Common myeloid progenitor, CD34-positive (primary cell): ENCODE measurements around the gene DLEU7.

Source experiments
- CTCF ChIA-PET: fragments of 350-600 bp; sonication (Branson Sonifier 250); formaldehyde crosslinking; loops from one replicate; lab custom pipeline; 2021; ENCODE audit warnings: antibody characterized with exemption; lab: Charles Lee
- POLR2A ChIA-PET: fragments of 350-600 bp; sonication (Branson Sonifier 250); formaldehyde crosslinking; loops from one replicate; lab custom pipeline; 2021; ENCODE audit warnings: antibody characterized with exemption; lab: Charles Lee
- DNase-seq, 3 donors: peaks; one replicate each; pipeline versions ENCODE4 v3.0.0 to v3.0.0-alpha.2; 2013
- H3K27ac ChIP-seq, 2 experiments: 1 replicate in 1 of 2; 2 replicates in 1 of 2; pipeline ENCODE4 v1.7.0; 2013; ENCODE audit warnings: inconsistent platforms in 2 of 2, low read length in 2 of 2, mild to moderate bottlenecking in 2 of 2, low read depth in 1 of 2, moderate library complexity in 1 of 2; ENCODE audit not compliant: severe bottlenecking in 2 of 2, insufficient read depth in 1 of 2, poor library complexity in 1 of 2
- H3K27me3 ChIP-seq, 5 experiments: replicated peaks in 2 of 5; 1 replicate in 3 of 5; 2 replicates in 2 of 5; pipeline versions ENCODE4 v1.6.1 to v1.7.0; 2013; ENCODE audit warnings: low read length in 4 of 5, mild to moderate bottlenecking in 2 of 5, moderate library complexity in 2 of 5, inconsistent platforms in 1 of 5; ENCODE audit not compliant: insufficient read depth in 5 of 5, control insufficient read depth in 4 of 5
- H3K36me3 ChIP-seq, 4 experiments: 1 replicate in 2 of 4; 2 replicates in 2 of 4; pipeline versions ENCODE4 v1.6.1 to v1.7.0; 2013; ENCODE audit warnings: low read length in 3 of 4, control low read depth in 1 of 4, mild to moderate bottlenecking in 1 of 4; ENCODE audit not compliant: control insufficient read depth in 4 of 4, insufficient read depth in 4 of 4
- H3K4me1 ChIP-seq, 4 experiments: 1 replicate in 3 of 4; 2 replicates in 1 of 4; pipeline versions ENCODE4 v1.6.1 to v1.7.1; 2013; ENCODE audit warnings: low read length in 3 of 4, mild to moderate bottlenecking in 3 of 4, control low read depth in 1 of 4, inconsistent platforms in 1 of 4, moderate library complexity in 1 of 4; ENCODE audit not compliant: control insufficient read depth in 4 of 4, insufficient read depth in 4 of 4; ENCODE audit errors: control extremely low read depth in 1 of 4
- H3K4me3 ChIP-seq, 7 experiments: 1 replicate in 4 of 7; 2 replicates in 3 of 7; pipeline versions ENCODE4 v1.5.1 to v1.7.0; 2013; ENCODE audit warnings: mild to moderate bottlenecking in 7 of 7, low read length in 6 of 7, moderate library complexity in 6 of 7, inconsistent platforms in 2 of 7, low read depth in 2 of 7, control low read depth in 1 of 7; ENCODE audit not compliant: insufficient read depth in 4 of 7, control insufficient read depth in 1 of 7; ENCODE audit errors: extremely low read depth in 1 of 7
- H3K9me3 ChIP-seq, 5 experiments: 1 replicate in 4 of 5; 2 replicates in 1 of 5; pipeline versions ENCODE4 v1.6.1 to v1.7.1; 2013; ENCODE audit warnings: low read length in 4 of 5, mild to moderate bottlenecking in 2 of 5, inconsistent platforms in 1 of 5, low read depth in 1 of 5, moderate library complexity in 1 of 5; ENCODE audit not compliant: control insufficient read depth in 4 of 5, insufficient read depth in 2 of 5; ENCODE audit errors: control extremely low read depth in 1 of 5
- WGBS: methylation state at CpG from one replicate; pipeline ENCODE4 v1.1.5; 2013; ENCODE audit not compliant: insufficient coverage; 5-methylcytosine and 5-hydroxymethylcytosine counted together

Gene DLEU7

GRCh38 chr13:50838031-50838430 is 5.5 kb downstream of the DLEU7 start:
- no peak overlapping the region for H3K4me3 ChIP-seq
- no peak for DNase-seq
- 100% methylated on average over 3 of the region's 5 CpGs for WGBS
- peaks cover 0 to 5% (median 0%) of the 10 kb centered on the region in 5 experiments for H3K27me3 ChIP-seq
- ChIA-PET CTCF (no interaction called here), POLR2A (interaction anchor here (0.7 kb wide), 1 partner anchor 29 kb away, joined by 5 read pairs; no protein-coding TSS in a partner anchor)
- no peaks in the 10 kb centered on the region for H3K36me3 ChIP-seq
- H3K27ac ChIP-seq: no peak overlapping the region
- H3K4me1 ChIP-seq: peaks cover 0 to 5% (median 1%) of the 10 kb centered on the region in 4 experiments
- no peaks in the 10 kb centered on the region for H3K9me3 ChIP-seq

GRCh38 chr13:50831512-50831911 is 12.0 kb downstream of the DLEU7 start:
- ChIA-PET CTCF (interaction anchor here (0.6 to 1.2 kb wide), 2 partner anchors 22 to 381 kb away, joined by 3 to 5 read pairs; no protein-coding TSS in a partner anchor), POLR2A (no interaction called here)
- WGBS: 100% methylated on average over 2 of the region's 4 CpGs
- DNase-seq: no peak
- Histone ChIP-seq H3K4me3 (no peak overlapping the region), H3K27ac (no peak overlapping the region), H3K36me3 (no peaks in the 10 kb centered on the region), H3K27me3 (no peaks in the 10 kb centered on the region), H3K9me3 (peaks cover 0 to 2% (median 0%) of the 10 kb centered on the region in 5 experiments), H3K4me1 (no peaks in the 10 kb centered on the region)

- Histone ChIP-seq H3K4me1 (no peaks in the 10 kb centered on the region), H3K4me3 (no peak overlapping the region), H3K27ac (no peak overlapping the region), H3K9me3 (peaks cover 0 to 2% (median 0%) of the 10 kb centered on the region in 5 experiments), H3K27me3 (no peaks in the 10 kb centered on the region), H3K36me3 (no peaks in the 10 kb centered on the region)
- 100% methylated on average over 1 of the region's 2 CpGs for WGBS
- no peak for DNase-seq
- ChIA-PET CTCF (interaction anchor here (1.0 kb wide), 1 partner anchor 13 kb away, joined by 3 read pairs; no protein-coding TSS in a partner anchor), POLR2A (no interaction called here)
Observed at GRCh38 chr13:50829896-50830295, 13.6 kb downstream of the DLEU7 start.

GRCh38 chr13:50829226-50829625 is 14.3 kb downstream of the DLEU7 start:
- Histone ChIP-seq H3K27ac (no peak overlapping the region), H3K4me1 (no peaks in the 10 kb centered on the region), H3K27me3 (no peaks in the 10 kb centered on the region), H3K4me3 (no peak overlapping the region), H3K36me3 (no peaks in the 10 kb centered on the region), H3K9me3 (peaks cover 0 to 2% (median 0%) of the 10 kb centered on the region in 5 experiments)
- CTCF ChIA-PET: no interaction called here
- no peak for DNase-seq
- WGBS: 100% methylated on average over 2 of the region's 3 CpGs
- POLR2A ChIA-PET: no interaction called here

GRCh38 chr13:50826035-50826434 is 17.5 kb downstream of the DLEU7 start:
- 100% methylated on average over 1 of the region's 3 CpGs for WGBS
- Histone ChIP-seq H3K9me3 (no peaks in the 10 kb centered on the region), H3K4me3 (no peak overlapping the region), H3K36me3 (no peaks in the 10 kb centered on the region), H3K27me3 (no peaks in the 10 kb centered on the region), H3K4me1 (no peaks in the 10 kb centered on the region), H3K27ac (no peak overlapping the region)
- DNase-seq: no peak
- CTCF ChIA-PET: interaction anchor here (0.7 kb wide), 1 partner anchor 64 kb away, joined by 3 read pairs; no protein-coding TSS in a partner anchor
- POLR2A ChIA-PET: no interaction called here

- ChIA-PET CTCF (interaction anchor here (1.2 to 4.6 kb wide), 6 partner anchors 10 to 100 kb away, joined by 4 to 17 read pairs (median 4); no protein-coding TSS in a partner anchor), POLR2A (no interaction called here)
- Histone ChIP-seq H3K4me1 (peaks cover 4 to 40% (median 25%) of the 10 kb centered on the region in 4 experiments), H3K4me3 (peak overlapping the region in 1 of 7 experiments; percentile 3), H3K27me3 (no peaks in the 10 kb centered on the region), H3K36me3 (no peaks in the 10 kb centered on the region), H3K9me3 (no peaks in the 10 kb centered on the region), H3K27ac (no peak overlapping the region)
- no CpG with 5 or more reads among the region's 4 CpGs for WGBS
- peak in 2 of 3 donors; percentile 55 to 61 for DNase-seq
Observed at GRCh38 chr13:50812242-50812641, 31.2 kb downstream of the DLEU7 start.

- peak; percentile 36 to 85 (median 79) for DNase-seq
- Histone ChIP-seq H3K9me3 (peaks cover 0 to under 1% (median 0%) of the 10 kb centered on the region in 5 experiments), H3K4me3 (peak overlapping the region in 4 of 7 experiments; percentile 6 to 50 (median 12)), H3K4me1 (peaks cover 4 to 40% (median 25%) of the 10 kb centered on the region in 4 experiments), H3K27ac (peak overlapping the region in 1 of 2 experiments; percentile 54), H3K27me3 (no peaks in the 10 kb centered on the region), H3K36me3 (no peaks in the 10 kb centered on the region)
- CTCF ChIA-PET: interaction anchor here (1.1 to 4.6 kb wide), 5 partner anchors 10 to 256 kb away, joined by 3 to 17 read pairs (median 3); no protein-coding TSS in a partner anchor
- POLR2A ChIA-PET: no interaction called here
- WGBS: 0% methylated on average over 1 of the region's 2 CpGs
Observed at GRCh38 chr13:50810998-50811397, 32.5 kb downstream of the DLEU7 start.
